Activated CD4-positive, alpha-beta memory T cell treated with anti-CD3 and anti-CD28 coated beads, Interleukin-2, amount 10 ng/mL, durations not matched to agents 7 days and 5 days (primary cell): ENCODE data around the gene THSD7A. TPM values are rescaled to one million over a fixed set of nuclear protein-coding genes. Genes with fewer than 3 reads are reported as not detected.

ENCODE experiments used
- CTCF ChIA-PET: fragments of 350-600 bp; sonication (Branson Sonifier 250); formaldehyde crosslinking; loops from one replicate; lab custom pipeline; 2021; ENCODE audit warnings: antibody characterized with exemption, inconsistent platforms; lab: Charles Lee
- POLR2A ChIA-PET: fragments of 350-600 bp; sonication (Branson Sonifier 250); formaldehyde crosslinking; loops from one replicate; lab custom pipeline; 2021; ENCODE audit warnings: antibody characterized with exemption; lab: Charles Lee
- DNase-seq: peaks from one replicate; pipeline ENCODE4 v3.0.0-alpha.2; 2020
- H3K27ac Mint-ChIP-seq: one replicate; pipeline ENCODE4 v1.8.0; 2021; ENCODE audit warnings: mild to moderate bottlenecking, mixed read lengths
- H3K27me3 Mint-ChIP-seq: one replicate; pipeline ENCODE4 v1.8.0; 2021; ENCODE audit warnings: mixed read lengths
- H3K36me3 Mint-ChIP-seq: one replicate; pipeline ENCODE4 v1.8.0; 2021; ENCODE audit warnings: low read depth, mixed read lengths
- H3K4me1 Mint-ChIP-seq: one replicate; pipeline ENCODE4 v1.8.0; 2021; ENCODE audit warnings: mixed read lengths
- H3K4me3 Mint-ChIP-seq: one replicate; pipeline ENCODE4 v1.8.0; 2021; ENCODE audit warnings: mild to moderate bottlenecking, mixed read lengths
- H3K9me3 Mint-ChIP-seq: one replicate; pipeline ENCODE4 v1.8.0; 2021; ENCODE audit warnings: mixed read lengths
- total RNA-seq, 2 experiments: library from RNA; stranded (reverse); gene quantifications; one replicate each; pipeline ENCODE4 v1.2.3, GENCODE V29; 2021

THSD7A gene
- total RNA-seq, 2 experiments from 2014 or later, result not detected

DNA sequence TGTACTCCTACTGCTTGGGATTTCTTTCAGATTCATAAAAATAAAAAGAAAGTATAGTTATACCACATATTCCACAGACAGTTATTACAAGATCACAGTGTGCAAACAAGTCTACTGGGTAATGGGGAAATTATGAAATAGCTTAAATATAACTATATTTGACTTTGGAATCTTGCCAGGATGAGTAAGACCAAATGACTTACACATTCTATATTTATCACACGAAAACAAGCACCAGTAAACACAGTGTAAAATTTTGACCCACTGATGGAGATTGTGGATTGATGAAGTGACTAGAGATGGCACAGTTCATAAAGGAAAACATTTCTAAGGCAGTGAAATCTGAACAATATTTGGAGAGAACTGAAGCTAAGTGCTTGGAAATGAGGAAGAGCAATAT lies 339.7 kb downstream of the THSD7A start:
- H3K4me3 Mint-ChIP-seq, result no peak overlapping the region
- no peak overlapping the region for H3K27ac Mint-ChIP-seq
- H3K9me3 Mint-ChIP-seq, result peaks cover 4% of the 10 kb centered on the region
- ChIA-PET CTCF (no interaction called here), POLR2A (no interaction called here)
- no peaks in the 10 kb centered on the region for H3K27me3 Mint-ChIP-seq
- H3K4me1 Mint-ChIP-seq, result no peaks in the 10 kb centered on the region
- no peaks in the 10 kb centered on the region for H3K36me3 Mint-ChIP-seq
- DNase-seq, result no peak

DNA sequence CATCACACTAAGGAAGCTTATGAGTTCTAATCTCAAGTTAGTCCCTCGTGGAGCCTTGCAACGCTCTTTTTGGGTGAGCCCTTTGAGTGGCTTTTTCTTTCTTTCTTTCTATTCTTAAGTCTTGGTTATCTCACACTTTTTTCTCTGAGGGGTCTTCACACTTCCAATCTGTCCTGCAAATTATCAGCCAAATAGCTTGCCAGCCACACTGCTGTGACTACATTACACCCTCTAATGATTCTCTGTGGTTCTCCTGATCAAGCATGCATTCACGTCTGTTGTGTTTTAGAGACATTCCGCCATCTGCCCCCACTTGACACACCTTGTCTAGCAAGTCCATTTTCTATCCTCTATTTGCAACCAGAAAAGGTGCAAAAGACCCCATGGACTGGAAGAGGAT lies 340.2 kb downstream of the THSD7A start:
- H3K4me3 Mint-ChIP-seq, result no peak overlapping the region

DNA sequence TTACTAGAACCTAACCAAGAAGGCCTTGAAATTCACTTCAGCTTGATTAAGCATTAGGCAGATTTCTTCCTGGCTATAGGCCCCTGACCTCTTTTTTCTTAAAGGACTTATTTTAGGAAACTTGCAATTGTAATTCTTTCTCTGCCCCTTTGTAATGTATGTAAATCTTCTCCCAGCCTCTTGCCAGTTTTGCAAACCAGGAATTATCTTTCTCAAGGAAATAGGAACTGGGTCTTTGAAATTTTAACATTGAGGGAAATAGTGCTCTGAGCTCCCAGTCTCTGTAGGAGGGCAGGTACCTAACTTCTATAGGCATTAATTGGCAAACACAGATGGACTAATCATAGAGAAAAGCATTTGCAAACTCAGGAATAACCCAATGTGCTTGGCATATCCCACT lies 342.7 kb downstream of the THSD7A start:
- H3K27ac Mint-ChIP-seq, result no peak overlapping the region
- H3K4me1 Mint-ChIP-seq, result no peaks in the 10 kb centered on the region
- no peaks in the 10 kb centered on the region for H3K9me3 Mint-ChIP-seq
- no peak for DNase-seq
- H3K27me3 Mint-ChIP-seq, result no peaks in the 10 kb centered on the region
- no peaks in the 10 kb centered on the region for H3K36me3 Mint-ChIP-seq
- H3K4me3 Mint-ChIP-seq, result no peak overlapping the region
- POLR2A ChIA-PET, result no interaction called here
- CTCF ChIA-PET, result no interaction called here

More for the DNA sequence above, 340.2 kb downstream of the THSD7A start:
- ChIA-PET POLR2A (no interaction called here), CTCF (no interaction called here)
- H3K4me1 Mint-ChIP-seq, result no peaks in the 10 kb centered on the region
- no peak for DNase-seq
- H3K27me3 Mint-ChIP-seq, result no peaks in the 10 kb centered on the region
- H3K27ac Mint-ChIP-seq, result no peak overlapping the region
- H3K9me3 Mint-ChIP-seq, result peaks cover 4% of the 10 kb centered on the region
- H3K36me3 Mint-ChIP-seq, result no peaks in the 10 kb centered on the region

DNA sequence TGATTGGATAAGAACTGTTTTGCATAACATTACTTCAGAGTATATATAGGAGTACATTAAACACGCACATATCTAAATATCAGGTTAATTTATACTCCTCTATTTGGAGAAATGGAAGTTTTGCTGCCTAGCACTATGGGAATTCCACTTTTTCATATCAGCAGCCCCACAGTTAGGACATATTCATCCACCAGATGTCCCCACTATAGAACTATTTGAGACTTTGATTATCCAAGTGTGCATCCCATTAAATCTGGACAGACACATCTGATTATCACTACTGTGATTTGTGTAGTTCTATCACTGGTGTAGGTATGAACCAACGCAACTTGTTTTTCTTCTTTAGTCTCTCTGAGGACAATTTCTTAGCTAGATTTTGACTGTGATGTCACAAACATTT lies 345.7 kb downstream of the THSD7A start:
- CTCF ChIA-PET, result no interaction called here
- POLR2A ChIA-PET, result no interaction called here
- no peak for DNase-seq
- Mint-ChIP-seq H3K36me3 (no peaks in the 10 kb centered on the region), H3K27ac (no peak overlapping the region), H3K27me3 (no peaks in the 10 kb centered on the region), H3K4me1 (no peaks in the 10 kb centered on the region), H3K4me3 (no peak overlapping the region), H3K9me3 (no peaks in the 10 kb centered on the region)

DNA sequence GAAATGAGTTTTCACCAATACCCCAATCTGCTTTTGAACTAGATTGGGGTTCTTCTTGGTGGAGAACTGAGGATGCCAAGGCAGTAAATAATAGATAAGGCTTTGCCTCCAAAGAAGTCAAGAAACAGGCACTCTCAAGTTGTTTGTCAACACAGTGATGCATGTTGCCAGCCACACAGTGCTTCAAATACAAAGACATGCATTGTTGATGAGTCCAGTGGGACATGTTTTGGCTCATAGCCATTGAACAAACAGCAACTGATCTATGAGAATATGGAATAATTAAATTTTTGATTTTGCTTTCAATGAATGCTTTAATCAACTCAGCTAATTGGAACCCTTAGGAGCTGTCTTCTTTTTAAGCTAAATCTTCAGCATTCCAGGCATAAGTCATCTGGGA lies 346.4 kb downstream of the THSD7A start:
- no peaks in the 10 kb centered on the region for H3K9me3 Mint-ChIP-seq
- H3K36me3 Mint-ChIP-seq, result no peaks in the 10 kb centered on the region
- CTCF ChIA-PET, result no interaction called here
- no peak overlapping the region for H3K4me3 Mint-ChIP-seq
- no peak for DNase-seq
- H3K4me1 Mint-ChIP-seq, result no peaks in the 10 kb centered on the region
- H3K27me3 Mint-ChIP-seq, result no peaks in the 10 kb centered on the region
- H3K27ac Mint-ChIP-seq, result no peak overlapping the region
- POLR2A ChIA-PET, result no interaction called here

DNA sequence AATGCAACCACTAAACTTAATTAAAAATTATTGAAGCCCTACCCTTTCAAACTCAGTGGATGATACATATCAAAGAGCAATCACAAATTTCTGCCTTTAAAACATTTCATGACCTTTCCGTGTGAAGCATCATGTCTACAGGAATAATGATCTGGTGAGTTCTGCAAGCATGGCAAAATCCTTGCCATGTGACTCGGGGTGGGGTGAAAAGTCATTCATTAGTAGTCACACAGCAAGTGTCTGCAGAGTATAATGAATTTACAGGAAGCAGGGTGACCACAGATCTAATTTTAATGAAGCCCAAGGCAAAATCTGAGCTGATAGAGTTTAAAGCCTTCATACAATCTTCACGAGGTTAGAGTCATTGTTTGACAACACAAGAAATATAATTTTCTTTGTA lies 351.9 kb downstream of the THSD7A start:
- H3K27ac Mint-ChIP-seq, result no peak overlapping the region
- H3K9me3 Mint-ChIP-seq, result no peaks in the 10 kb centered on the region
- no peak for DNase-seq
- H3K4me1 Mint-ChIP-seq, result no peaks in the 10 kb centered on the region
- CTCF ChIA-PET, result no interaction called here
- H3K4me3 Mint-ChIP-seq, result no peak overlapping the region
- no peaks in the 10 kb centered on the region for H3K36me3 Mint-ChIP-seq
- POLR2A ChIA-PET, result no interaction called here
- H3K27me3 Mint-ChIP-seq, result no peaks in the 10 kb centered on the region

DNA sequence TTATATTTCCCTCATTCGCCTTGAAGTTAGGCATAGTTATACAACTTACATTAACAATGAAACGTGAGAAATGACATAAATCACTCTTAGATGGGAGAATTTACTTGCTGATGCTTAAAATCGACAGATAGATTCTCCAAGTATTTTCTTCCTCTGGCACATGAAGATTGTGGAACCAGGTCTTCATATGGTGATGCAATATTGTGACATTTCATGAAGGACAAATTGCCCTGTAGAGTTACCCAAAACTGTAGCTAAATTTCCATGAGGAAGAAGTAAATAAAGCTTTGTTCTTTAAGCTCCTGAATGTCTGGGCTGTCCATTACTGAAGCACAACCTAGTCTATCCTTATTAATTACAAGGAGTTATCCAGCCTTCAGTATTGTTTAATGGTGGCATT lies 353.1 kb downstream of the THSD7A start:
- ChIA-PET CTCF (no interaction called here), POLR2A (no interaction called here)
- DNase-seq, result no peak
- H3K4me3 Mint-ChIP-seq, result no peak overlapping the region
- no peaks in the 10 kb centered on the region for H3K27me3 Mint-ChIP-seq
- no peaks in the 10 kb centered on the region for H3K36me3 Mint-ChIP-seq
- H3K9me3 Mint-ChIP-seq, result no peaks in the 10 kb centered on the region
- H3K27ac Mint-ChIP-seq, result no peak overlapping the region
- H3K4me1 Mint-ChIP-seq, result no peaks in the 10 kb centered on the region

DNA sequence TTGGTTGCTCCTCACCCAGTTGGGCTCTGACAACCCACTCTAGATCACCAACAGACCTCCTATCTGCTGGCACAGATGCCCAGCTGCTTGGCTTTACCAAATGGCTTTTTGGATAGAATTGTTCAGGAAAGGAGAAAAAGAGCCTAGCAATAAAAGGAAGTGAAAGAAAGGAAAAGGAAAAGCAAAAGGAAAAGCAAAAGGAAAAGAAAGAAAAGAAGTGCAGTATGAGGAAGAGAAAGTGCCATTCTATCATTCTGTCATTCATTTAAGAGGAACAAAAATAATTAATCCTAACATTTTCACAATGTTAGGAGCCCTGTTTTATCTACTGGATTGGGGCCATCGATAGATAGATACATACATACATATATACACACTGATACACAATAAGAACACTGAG lies 353.6 kb downstream of the THSD7A start:
- CTCF ChIA-PET, result no interaction called here
- H3K27me3 Mint-ChIP-seq, result no peaks in the 10 kb centered on the region

DNA sequence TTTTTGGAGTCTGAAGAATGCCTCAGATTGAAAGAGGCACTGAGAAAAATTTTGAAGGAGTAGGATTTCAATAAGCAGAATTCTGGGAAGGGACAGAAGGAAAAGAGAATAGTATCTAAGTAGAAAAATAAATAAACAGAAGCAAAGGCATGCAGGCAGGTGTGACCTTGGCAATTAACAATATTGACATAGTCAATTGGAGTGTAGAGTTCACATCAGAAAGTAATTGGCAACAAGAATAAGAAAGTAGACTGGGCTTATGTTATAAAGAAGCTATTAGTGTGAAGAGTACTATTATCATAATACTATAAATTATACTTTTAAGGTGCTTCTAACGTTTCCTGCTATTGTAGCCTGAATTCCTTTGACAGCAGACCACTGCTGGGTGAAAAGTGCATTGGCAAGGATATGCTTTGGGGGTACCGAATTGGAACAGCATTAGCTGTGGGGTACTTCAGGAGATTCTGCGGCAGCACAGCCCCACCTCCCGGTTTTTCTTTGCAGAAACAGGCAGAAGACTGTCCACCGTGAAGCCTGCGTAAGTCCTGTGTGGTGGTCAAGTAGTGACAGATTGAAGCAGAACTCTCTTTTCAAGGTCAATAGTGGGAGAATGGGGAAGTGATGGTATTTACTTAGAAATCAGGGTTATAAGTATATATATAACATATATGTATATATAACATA lies 357.0 kb downstream of the THSD7A start:
- ChIA-PET POLR2A (no interaction called here), CTCF (no interaction called here)
- Mint-ChIP-seq H3K9me3 (no peaks in the 10 kb centered on the region), H3K4me3 (no peak overlapping the region), H3K4me1 (no peaks in the 10 kb centered on the region), H3K27me3 (no peaks in the 10 kb centered on the region), H3K27ac (no peak overlapping the region), H3K36me3 (no peaks in the 10 kb centered on the region)
- no peak for DNase-seq

More for the DNA sequence above, 353.6 kb downstream of the THSD7A start:
- Mint-ChIP-seq H3K27ac (no peak overlapping the region), H3K4me1 (no peaks in the 10 kb centered on the region), H3K36me3 (no peaks in the 10 kb centered on the region), H3K9me3 (no peaks in the 10 kb centered on the region), H3K4me3 (no peak overlapping the region)
- DNase-seq, result no peak
- POLR2A ChIA-PET, result no interaction called here

DNA sequence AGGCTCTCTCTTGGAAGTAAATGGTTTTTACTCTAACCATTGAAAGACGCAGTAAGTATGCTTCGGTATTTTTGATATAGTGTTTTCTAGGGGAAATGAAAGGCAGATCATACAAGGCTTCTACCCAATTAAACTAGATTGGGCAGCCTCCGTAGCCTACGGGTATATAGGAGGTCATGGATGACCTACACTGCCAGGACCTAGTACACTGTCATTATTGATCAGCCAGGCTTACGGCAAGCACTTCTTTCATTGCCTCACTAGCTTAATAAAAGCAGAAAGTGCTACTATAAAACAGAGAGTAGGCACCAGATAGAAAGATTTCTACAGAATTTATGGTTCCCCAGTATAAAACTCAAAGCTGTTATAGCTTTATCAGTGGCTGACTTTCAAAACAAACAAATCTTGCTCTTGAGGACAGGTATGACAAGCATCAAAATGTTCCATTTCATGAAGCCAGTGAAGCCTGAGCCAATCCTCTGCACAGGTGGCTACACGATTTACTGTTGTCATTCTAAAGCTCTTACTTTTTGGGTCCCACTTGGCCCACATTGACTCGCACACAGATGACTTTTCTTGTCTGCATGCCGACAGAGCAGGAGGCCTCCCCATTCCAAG lies 358.1 kb downstream of the THSD7A start:
- ChIA-PET POLR2A (no interaction called here), CTCF (no interaction called here)
- Mint-ChIP-seq H3K9me3 (no peaks in the 10 kb centered on the region), H3K27me3 (no peaks in the 10 kb centered on the region), H3K36me3 (no peaks in the 10 kb centered on the region), H3K4me3 (no peak overlapping the region), H3K27ac (no peak overlapping the region), H3K4me1 (no peaks in the 10 kb centered on the region)
- DNase-seq, result no peak

DNA sequence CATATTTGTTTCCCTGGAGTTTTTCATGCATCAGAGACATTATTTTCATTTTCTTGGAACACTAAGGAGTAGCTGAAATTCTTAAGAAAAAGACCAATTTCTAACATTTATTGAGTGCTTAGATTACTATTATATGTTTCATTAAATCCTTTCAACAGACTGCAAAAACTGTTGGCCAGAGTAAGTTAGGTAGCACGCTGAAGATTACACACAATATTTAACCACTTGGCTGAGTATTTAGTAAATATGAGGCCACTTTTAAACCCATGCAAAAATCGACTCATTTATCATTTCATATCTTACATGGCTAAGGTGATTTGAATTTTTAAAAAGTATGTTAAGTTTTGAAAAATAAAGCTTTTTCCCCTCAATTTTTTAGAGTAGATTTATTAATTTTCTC lies 358.8 kb downstream of the THSD7A start:
- no peak overlapping the region for H3K27ac Mint-ChIP-seq

DNA sequence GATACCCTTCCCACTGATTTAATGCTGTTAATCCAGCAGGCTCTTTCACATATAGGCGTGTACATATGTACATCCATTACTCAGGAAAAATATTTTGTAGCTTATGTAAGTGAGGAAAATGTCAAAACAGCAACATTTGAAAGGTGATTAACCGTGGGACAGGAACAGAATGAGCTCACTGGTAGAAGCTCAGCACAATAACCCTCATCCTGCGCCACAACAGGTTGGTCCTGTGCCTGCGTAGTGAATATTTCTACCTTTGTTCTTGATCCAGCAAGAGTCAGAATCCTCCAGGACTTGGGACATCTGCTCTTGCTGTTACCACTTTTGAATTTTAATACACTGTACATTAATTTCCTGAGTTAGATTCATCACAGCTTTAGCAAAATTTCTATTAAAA lies 359.4 kb downstream of the THSD7A start:
- Mint-ChIP-seq H3K36me3 (no peaks in the 10 kb centered on the region), H3K4me1 (no peaks in the 10 kb centered on the region), H3K27me3 (no peaks in the 10 kb centered on the region), H3K9me3 (no peaks in the 10 kb centered on the region), H3K4me3 (no peak overlapping the region), H3K27ac (no peak overlapping the region)
- DNase-seq, result no peak
- POLR2A ChIA-PET, result no interaction called here
- CTCF ChIA-PET, result no interaction called here

More for the DNA sequence above, 358.8 kb downstream of the THSD7A start:
- H3K4me1 Mint-ChIP-seq, result no peaks in the 10 kb centered on the region
- no peak overlapping the region for H3K4me3 Mint-ChIP-seq
- H3K9me3 Mint-ChIP-seq, result no peaks in the 10 kb centered on the region
- no peaks in the 10 kb centered on the region for H3K36me3 Mint-ChIP-seq
- H3K27me3 Mint-ChIP-seq, result no peaks in the 10 kb centered on the region
- POLR2A ChIA-PET, result no interaction called here
- CTCF ChIA-PET, result no interaction called here
- no peak for DNase-seq

DNA sequence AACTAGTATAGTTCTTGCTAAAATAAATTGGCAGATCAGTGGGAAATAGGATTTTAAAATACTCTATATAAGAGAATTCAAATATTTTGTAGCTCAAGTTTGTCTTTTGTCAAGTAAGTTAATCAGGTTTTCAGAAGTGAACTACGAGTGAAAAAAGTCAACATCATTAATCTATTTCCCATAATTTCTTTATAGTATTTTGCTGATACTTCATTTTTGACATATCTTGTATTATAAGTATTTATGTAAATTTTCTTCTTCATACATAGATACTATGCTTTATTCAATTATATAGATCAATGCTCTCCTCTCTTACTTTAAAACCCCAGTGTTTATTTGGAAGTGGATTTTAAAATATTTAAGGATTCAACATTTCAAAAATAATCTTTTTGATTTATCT lies 360.7 kb downstream of the THSD7A start:
- H3K27me3 Mint-ChIP-seq, result no peaks in the 10 kb centered on the region
- CTCF ChIA-PET, result no interaction called here

More for the DNA sequence above, 360.7 kb downstream of the THSD7A start:
- Mint-ChIP-seq H3K4me3 (no peak overlapping the region), H3K27ac (no peak overlapping the region), H3K4me1 (no peaks in the 10 kb centered on the region), H3K9me3 (no peaks in the 10 kb centered on the region), H3K36me3 (no peaks in the 10 kb centered on the region)
- POLR2A ChIA-PET, result no interaction called here
- DNase-seq, result no peak
